K562 (cell line): ENCODE data around the gene ATG4C. TPM values are rescaled to one million over a fixed set of nuclear protein-coding genes. Genes with fewer than 3 reads are reported as not detected.

Source experiments
- ZBTB40 ChIP-seq, 2 experiments: fragments of 450-650 bp in 1 of 2; sonication (generic) in 1 of 2; formaldehyde crosslinking in 1 of 2; IDR thresholded peaks; 2 replicates each; pipeline versions ENCODE4 v1.7.1 to v1.9.0; 2016 to 2022; ENCODE audit warnings: inconsistent platforms in 1 of 2, mild to moderate bottlenecking in 1 of 2, missing genetic modification reagents in 1 of 2
- polyA plus RNA-seq, 8 experiments: library from polyadenylated mRNA; depleted of rRNA in 4 of 8; stranded (reverse) in 5 of 8; unstranded in 3 of 8; fragments of >200 nt; fragmentation: Nextera tagmentation in 2 of 8; fragmentation: Illumina TruSeq in 1 of 8; extraction: Ambion mirVana in 2 of 8; extraction: Trizol in 1 of 8; gene quantifications; 2 replicates each; pipeline versions ENCODE4 v1.2.1 to v1.2.3, GENCODE V29; 2011 to 2014; ENCODE audit warnings: inconsistent platforms in 1 of 8, missing spikeins in 1 of 8
- total RNA-seq, 7 experiments: library from RNA; depleted of rRNA in 6 of 7; stranded (reverse); fragments of >200 nt in 6 of 7; fragmentation: Illumina TruSeq in 2 of 7; extraction: Trizol in 2 of 7; gene quantifications; 2 replicates each; pipeline versions ENCODE4 v1.2.1 to v1.2.3, GENCODE V29; 2011 to 2021; ENCODE audit warnings: low replicate concordance in 1 of 7

The ATG4C gene
- total and polyA plus RNA-seq, 9 of the 15 experiments (the other 6 are each of a cell fraction or from before 2014, with no cell fraction given): 7.6 to 35.8 (median 16.1) TPM

- TF ChIP-seq ZBTB40 (IDR thresholded peaks at IDR 0.05) (peak; percentile 86), ZBTB40 (CRISPR knock-in tag; IDR thresholded peaks at IDR 0.05) (no peak)
Observed at GRCh38 chr1:62783736-62784508, at the start of gene ATG4C (continued).
